Calu3 (cell line): ENCODE results near the gene ABTB2. TPM values are rescaled to one million over a fixed set of nuclear protein-coding genes. Genes with fewer than 3 reads are reported as not detected.

Experiments used
- BruUV-seq: library from RNA; stranded (reverse); fragments of 400-500 nt; replicated peaks from 2 replicates; lab custom pipeline; 2021; lab: Mats Ljungman, UMichigan
- CTCF ChIA-PET: fragments of 300-600 bp; sonication (Branson Sonifier 250); formaldehyde crosslinking; loops from one replicate; lab custom pipeline; 2022; ENCODE audit warnings: antibody characterized with exemption; lab: Charles Lee
- DNase-seq: peaks from one replicate; pipeline ENCODE4 v3.0.0; 2022
- H3K27ac Mint-ChIP-seq: one replicate; pipeline ENCODE4 v1.8.0; 2022; ENCODE audit warnings: mixed read lengths; ENCODE audit not compliant: unreplicated experiment
- H3K27me3 Mint-ChIP-seq: one replicate; pipeline ENCODE4 v1.8.0; 2022; ENCODE audit warnings: mixed read lengths; ENCODE audit not compliant: unreplicated experiment
- H3K36me3 Mint-ChIP-seq: one replicate; pipeline ENCODE4 v1.8.0; 2022; ENCODE audit warnings: mild to moderate bottlenecking, moderate library complexity, mixed read lengths; ENCODE audit not compliant: insufficient read depth, unreplicated experiment
- H3K4me1 Mint-ChIP-seq: one replicate; pipeline ENCODE4 v1.8.0; 2022; ENCODE audit warnings: mild to moderate bottlenecking, low read depth, mixed read lengths; ENCODE audit not compliant: unreplicated experiment
- H3K4me3 Mint-ChIP-seq: one replicate; pipeline ENCODE4 v1.8.0; 2022; ENCODE audit warnings: mild to moderate bottlenecking, low read depth, moderate library complexity, mixed read lengths; ENCODE audit not compliant: unreplicated experiment
- H3K9me3 Mint-ChIP-seq: one replicate; pipeline ENCODE4 v1.8.0; 2022; ENCODE audit warnings: low read depth, mixed read lengths; ENCODE audit not compliant: unreplicated experiment
- CTCF ChIP-seq: fragments of 200-600 bp; IDR thresholded peaks from one replicate; pipeline ENCODE4 v1.8.0; 2022; ENCODE audit warnings: antibody characterized with exemption; ENCODE audit not compliant: unreplicated experiment
- intact Hi-C: fragments of 100-400 bp; cut with micrococcal nuclease; formaldehyde crosslinking; loops from one replicate; pipeline ENCODE4 v1.10.0; 2022; ENCODE audit not compliant: unreplicated experiment
- total RNA-seq: library from RNA; stranded (reverse); gene quantifications from 2 replicates; pipeline ENCODE4 v1.2.3, GENCODE V29; 2022

The ABTB2 gene
- total RNA-seq, 1 experiment from 2014 or later, result 24.8 TPM

- Mint-ChIP-seq H3K4me1 (peaks cover 9% of the 10 kb centered on the region), H3K4me3 (no peak overlapping the region), H3K27me3 (no peaks in the 10 kb centered on the region), H3K27ac (no peak overlapping the region), H3K9me3 (no peaks in the 10 kb centered on the region), H3K36me3 (peaks cover 7% of the 10 kb centered on the region)
- no peak for TF ChIP-seq CTCF
- DNase-seq, result no peak
- CTCF ChIA-PET, result interaction anchor here (1.1 kb wide), 1 partner anchor 178 kb away, joined by 4 read pairs; the partner anchor contains the start of gene ABTB2
- intact Hi-C loops, result no loop called here
- no TSS peak for BruUV-seq
Observed at GRCh38 chr11:34180040-34180813, 177.6 kb downstream of the ABTB2 start.

GRCh38 chr11:34179026-34179675 lies 178.7 kb downstream of the ABTB2 start:
- intact Hi-C loops, result loop anchor here (5.0 kb wide), 1 partner anchor 83 kb away; no protein-coding TSS in a partner anchor
- H3K4me3 Mint-ChIP-seq, result no peak overlapping the region
- peaks cover 18% of the 10 kb centered on the region for H3K4me1 Mint-ChIP-seq
- no peak for DNase-seq
- CTCF ChIA-PET, result interaction anchor here (0.7 kb wide), 1 partner anchor 268 kb away, joined by 5 read pairs; no protein-coding TSS in a partner anchor
- no peak for TF ChIP-seq CTCF
- BruUV-seq, result no TSS peak
- H3K27ac Mint-ChIP-seq, result no peak overlapping the region
- H3K9me3 Mint-ChIP-seq, result no peaks in the 10 kb centered on the region
- H3K36me3 Mint-ChIP-seq, result peaks cover 13% of the 10 kb centered on the region
- H3K27me3 Mint-ChIP-seq, result no peaks in the 10 kb centered on the region

- DNase-seq, result no peak
- no peak for TF ChIP-seq CTCF
- Mint-ChIP-seq H3K4me1 (peaks cover 18% of the 10 kb centered on the region), H3K4me3 (no peak overlapping the region), H3K27me3 (no peaks in the 10 kb centered on the region), H3K27ac (no peak overlapping the region), H3K9me3 (no peaks in the 10 kb centered on the region), H3K36me3 (peaks cover 10% of the 10 kb centered on the region)
- BruUV-seq, result no TSS peak
- intact Hi-C loops, result loop anchor here (5.0 kb wide), 1 partner anchor 84 kb away; no protein-coding TSS in a partner anchor
- CTCF ChIA-PET, result no interaction called here
Observed at GRCh38 chr11:34178209-34178821, 179.5 kb downstream of the ABTB2 start.

GRCh38 chr11:34176751-34177209 lies 181.0 kb downstream of the ABTB2 start:
- H3K36me3 Mint-ChIP-seq, result peaks cover 10% of the 10 kb centered on the region
- H3K27me3 Mint-ChIP-seq, result no peaks in the 10 kb centered on the region
- CTCF ChIA-PET, result interaction anchor here (0.7 kb wide), 1 partner anchor 174 kb away, joined by 4 read pairs; no protein-coding TSS in a partner anchor
- no peak overlapping the region for H3K27ac Mint-ChIP-seq
- DNase-seq, result no peak
- H3K9me3 Mint-ChIP-seq, result no peaks in the 10 kb centered on the region
- H3K4me3 Mint-ChIP-seq, result no peak overlapping the region
- no peak for TF ChIP-seq CTCF
- H3K4me1 Mint-ChIP-seq, result peaks cover 18% of the 10 kb centered on the region
- intact Hi-C loops, result loop anchor here (5.0 kb wide), 1 partner anchor 86 kb away; no protein-coding TSS in a partner anchor
- BruUV-seq, result no TSS peak
